WTC11 (cell line): ENCODE measurements around the gene TBC1D4. TPM values are rescaled to one million over a fixed set of nuclear protein-coding genes. Genes with fewer than 3 reads are reported as not detected.

Experiments
- ATAC-seq: fragments of 200-7000 bp; cut with Tn5 transposase; 2 replicates; pipeline ENCODE4 v1.10.0; 2021; ENCODE audit warnings: mild to moderate bottlenecking, moderate library complexity
- CTCF ChIA-PET: fragments of 300-600 bp; sonication (Branson Sonifier 250); formaldehyde crosslinking; loops from one replicate; lab custom pipeline; 2021; ENCODE audit warnings: antibody characterized with exemption; lab: Charles Lee
- POLR2A ChIA-PET: fragments of 350-600 bp; sonication (Branson Sonifier 250); formaldehyde crosslinking; loops from one replicate; lab custom pipeline; 2021; ENCODE audit warnings: antibody characterized with exemption; lab: Charles Lee
- DNase-seq: peaks from one replicate; pipeline ENCODE4 v3.0.0; 2021; ENCODE audit warnings: low spot score
- H3K27ac Mint-ChIP-seq: 2 replicates; pipeline ENCODE4 v1.8.0; 2021; ENCODE audit warnings: mixed read lengths
- H3K27me3 Mint-ChIP-seq: 2 replicates; pipeline ENCODE4 v1.8.0; 2021; ENCODE audit warnings: low read depth, mild to moderate bottlenecking, moderate library complexity, mixed read lengths
- H3K36me3 Mint-ChIP-seq: 2 replicates; pipeline ENCODE4 v1.8.0; 2021; ENCODE audit warnings: mixed read lengths
- H3K4me1 Mint-ChIP-seq: 2 replicates; pipeline ENCODE4 v1.8.0; 2022; ENCODE audit warnings: mixed read lengths
- H3K4me3 Mint-ChIP-seq: 2 replicates; pipeline ENCODE4 v1.8.0; 2021; ENCODE audit warnings: mild to moderate bottlenecking, moderate library complexity, mixed read lengths
- H3K9me3 Mint-ChIP-seq: 2 replicates; pipeline ENCODE4 v1.8.0; 2021; ENCODE audit warnings: mixed read lengths
- CTCF ChIP-seq: fragments of 200-600 bp; IDR thresholded peaks from 2 replicates; pipeline ENCODE4 v1.8.0; 2022; ENCODE audit warnings: antibody characterized with exemption
- E2F1 ChIP-seq: sonication (generic); formaldehyde crosslinking; IDR thresholded peaks from 2 replicates; pipeline ENCODE4 v1.8.0; 2022; ENCODE audit warnings: mild to moderate bottlenecking, missing genetic modification reagents
- E2F5 ChIP-seq: sonication (generic); formaldehyde crosslinking; IDR thresholded peaks from 2 replicates; pipeline ENCODE4 v1.8.1; 2022; ENCODE audit warnings: mild to moderate bottlenecking, moderate library complexity, missing genetic modification reagents
- EMX1 ChIP-seq: fragments of 250-450 bp; sonication (Bioruptor Pico); IDR thresholded peaks from 2 replicates; pipeline ENCODE4 v1.8.0; 2021; ENCODE audit warnings: mild to moderate bottlenecking
- FOXP4 ChIP-seq: sonication (generic); formaldehyde crosslinking; IDR thresholded peaks from 2 replicates; pipeline ENCODE4 v1.8.0; 2022; ENCODE audit warnings: mild to moderate bottlenecking, missing genetic modification reagents
- GRHL2 ChIP-seq: fragments of 250-450 bp; sonication (Bioruptor Pico); IDR thresholded peaks from 2 replicates; pipeline ENCODE4 v1.8.0; 2022; ENCODE audit warnings: mild to moderate bottlenecking, moderate library complexity; ENCODE audit not compliant: insufficient replicate concordance, severe bottlenecking
- JAZF1 ChIP-seq: fragments of 250-450 bp; sonication (Bioruptor Pico); IDR thresholded peaks from 2 replicates; pipeline ENCODE4 v1.9.0; 2021; ENCODE audit warnings: moderate library complexity, mild to moderate bottlenecking, inconsistent platforms
- JUN ChIP-seq: sonication (generic); formaldehyde crosslinking; IDR thresholded peaks from 2 replicates; pipeline ENCODE4 v1.8.0; 2023; ENCODE audit warnings: mild to moderate bottlenecking, missing genetic modification reagents
- KAT7 ChIP-seq: sonication (generic); formaldehyde crosslinking; IDR thresholded peaks from 2 replicates; pipeline ENCODE4 v1.8.1; 2023; ENCODE audit warnings: missing genetic modification reagents, mild to moderate bottlenecking, borderline replicate concordance
- MAX ChIP-seq: sonication (generic); formaldehyde crosslinking; IDR thresholded peaks from 2 replicates; pipeline ENCODE4 v1.8.0; 2022; ENCODE audit warnings: mild to moderate bottlenecking, missing genetic modification reagents
- NR2C2 ChIP-seq: sonication (generic); formaldehyde crosslinking; IDR thresholded peaks from 2 replicates; pipeline ENCODE4 v1.8.0; 2022; ENCODE audit warnings: mild to moderate bottlenecking, missing genetic modification reagents
- OVOL2 ChIP-seq: fragments of 250-450 bp; sonication (Bioruptor Pico); IDR thresholded peaks from 2 replicates; pipeline ENCODE4 v1.9.0; 2021; ENCODE audit warnings: mild to moderate bottlenecking, borderline replicate concordance
- RELA ChIP-seq: sonication (generic); formaldehyde crosslinking; IDR thresholded peaks from 2 replicates; pipeline ENCODE4 v1.8.1; 2022; ENCODE audit warnings: missing genetic modification reagents, mild to moderate bottlenecking, borderline replicate concordance
- SP1 ChIP-seq: sonication (generic); formaldehyde crosslinking; conservative IDR thresholded peaks from 2 replicates; pipeline ENCODE4 v1.8.1; 2022; ENCODE audit warnings: missing genetic modification reagents
- STAT6 ChIP-seq: sonication (generic); formaldehyde crosslinking; conservative IDR thresholded peaks from 2 replicates; pipeline ENCODE4 v1.8.1; 2023; ENCODE audit warnings: mild to moderate bottlenecking, low read depth, missing genetic modification reagents, moderate library complexity
- TEAD4 ChIP-seq: sonication (generic); formaldehyde crosslinking; IDR thresholded peaks from 2 replicates; pipeline ENCODE4 v1.8.0; 2022; ENCODE audit warnings: mild to moderate bottlenecking, missing genetic modification reagents
- USF1 ChIP-seq: sonication (generic); formaldehyde crosslinking; IDR thresholded peaks from 2 replicates; pipeline ENCODE4 v1.8.0; 2022; ENCODE audit warnings: mild to moderate bottlenecking, missing genetic modification reagents
- ZBTB21 ChIP-seq: sonication (generic); formaldehyde crosslinking; IDR thresholded peaks from 2 replicates; pipeline ENCODE4 v1.8.1; 2023; ENCODE audit warnings: mild to moderate bottlenecking, missing genetic modification reagents, borderline replicate concordance
- ZNF317 ChIP-seq: sonication (generic); formaldehyde crosslinking; IDR thresholded peaks from 2 replicates; pipeline ENCODE4 v1.8.1; 2023; ENCODE audit warnings: low read depth, mild to moderate bottlenecking, moderate library complexity, missing genetic modification reagents, borderline replicate concordance
- ZNF425 ChIP-seq: fragments of 250-450 bp; sonication (Bioruptor Pico); conservative IDR thresholded peaks from 2 replicates; pipeline ENCODE4 v1.9.0; 2021; ENCODE audit warnings: mild to moderate bottlenecking
- total RNA-seq: library from RNA; stranded (reverse); gene quantifications from 3 replicates; pipeline ENCODE4 v1.2.3, GENCODE V29; 2021

The TBC1D4 gene
- total RNA-seq, 1 experiment from 2014 or later: 37.1 TPM

GRCh38 chr13:75390229-75390628 lies 91.7 kb downstream of the TBC1D4 start (continued):
- TF ChIP-seq ZNF425 (CRISPR knock-in tag) (no peak), E2F1 (CRISPR knock-in tag) (no peak), ZBTB21 (CRISPR knock-in tag) (no peak), MAX (no peak), JAZF1 (no peak), KAT7 (CRISPR knock-in tag) (no peak), ZNF317 (CRISPR knock-in tag) (no peak), JUN (no peak), RELA (CRISPR knock-in tag) (no peak)

GRCh38 chr13:75385708-75386083 lies 96.3 kb downstream of the TBC1D4 start:
- Mint-ChIP-seq H3K4me3 (no peak overlapping the region), H3K27me3 (no peaks in the 10 kb centered on the region), H3K36me3 (no peaks in the 10 kb centered on the region), H3K27ac (no peak overlapping the region), H3K9me3 (no peaks in the 10 kb centered on the region)
- DNase-seq: no peak
- ATAC-seq: no peak
- CTCF ChIA-PET: interaction anchor here (1.4 kb wide), 1 partner anchor 13 kb away, joined by 3 read pairs; no protein-coding TSS in a partner anchor
- TF ChIP-seq E2F5 (no peak), OVOL2 (CRISPR knock-in tag) (no peak), GRHL2 (no peak), USF1 (CRISPR knock-in tag) (no peak), ZNF317 (CRISPR knock-in tag) (no peak), EMX1 (CRISPR knock-in tag) (no peak), TEAD4 (CRISPR knock-in tag) (no peak), FOXP4 (no peak), STAT6 (no peak), NR2C2 (CRISPR knock-in tag) (no peak), SP1 (CRISPR knock-in tag) (no peak), CTCF (no peak), JAZF1 (no peak)
- TF ChIP-seq, all 79 proteins: peak for 0
- POLR2A ChIA-PET: no interaction called here
- peaks cover 20% of the 10 kb centered on the region for H3K4me1 Mint-ChIP-seq
